PFSK-1 (cell line): ENCODE results near the gene HBE1.

Experiments
- FOXP2 ChIP-seq: optimal IDR thresholded peaks from 2 replicates; pipeline ENCODE3; 2011; ENCODE audit warnings: borderline replicate concordance, control low read depth, inconsistent platforms; ENCODE audit not compliant: insufficient read depth; ENCODE audit errors: extremely low read length, extremely low read depth
- POLR2AphosphoS5 ChIP-seq: IDR thresholded peaks from 2 replicates; pipeline ENCODE4 v1.6.1; 2012; ENCODE audit warnings: low read depth, mild to moderate bottlenecking, control low read depth, low read length, moderate library complexity
- SIN3A ChIP-seq: IDR thresholded peaks from 2 replicates; pipeline ENCODE4 v1.6.1; 2012; ENCODE audit warnings: mild to moderate bottlenecking, low read length, moderate library complexity, borderline replicate concordance; ENCODE audit not compliant: insufficient read depth
- TAF1 ChIP-seq: IDR thresholded peaks from 2 replicates; pipeline ENCODE4 v1.6.1; 2012; ENCODE audit warnings: low read length, control low read depth, borderline replicate concordance; ENCODE audit not compliant: insufficient read depth
- TF ChIP-seq, protein P1 (sequence below), 2 experiments: IDR thresholded peaks; 2 replicates each; pipeline versions ENCODE4 v1.6.1 to v1.8.0; 2011 to 2012; ENCODE audit warnings: low read depth in 2 of 2, low read length in 2 of 2, control low read depth in 1 of 2, inconsistent platforms in 1 of 2, mild to moderate bottlenecking in 1 of 2, moderate library complexity in 1 of 2; ENCODE audit not compliant: insufficient read depth in 1 of 2

GRCh38 chr11:5289696-5290095 is 20.0 kb upstream of the HBE1 start:
- no peak for TF ChIP-seq POLR2AphosphoS5
- TF ChIP-seq, protein P1, sequence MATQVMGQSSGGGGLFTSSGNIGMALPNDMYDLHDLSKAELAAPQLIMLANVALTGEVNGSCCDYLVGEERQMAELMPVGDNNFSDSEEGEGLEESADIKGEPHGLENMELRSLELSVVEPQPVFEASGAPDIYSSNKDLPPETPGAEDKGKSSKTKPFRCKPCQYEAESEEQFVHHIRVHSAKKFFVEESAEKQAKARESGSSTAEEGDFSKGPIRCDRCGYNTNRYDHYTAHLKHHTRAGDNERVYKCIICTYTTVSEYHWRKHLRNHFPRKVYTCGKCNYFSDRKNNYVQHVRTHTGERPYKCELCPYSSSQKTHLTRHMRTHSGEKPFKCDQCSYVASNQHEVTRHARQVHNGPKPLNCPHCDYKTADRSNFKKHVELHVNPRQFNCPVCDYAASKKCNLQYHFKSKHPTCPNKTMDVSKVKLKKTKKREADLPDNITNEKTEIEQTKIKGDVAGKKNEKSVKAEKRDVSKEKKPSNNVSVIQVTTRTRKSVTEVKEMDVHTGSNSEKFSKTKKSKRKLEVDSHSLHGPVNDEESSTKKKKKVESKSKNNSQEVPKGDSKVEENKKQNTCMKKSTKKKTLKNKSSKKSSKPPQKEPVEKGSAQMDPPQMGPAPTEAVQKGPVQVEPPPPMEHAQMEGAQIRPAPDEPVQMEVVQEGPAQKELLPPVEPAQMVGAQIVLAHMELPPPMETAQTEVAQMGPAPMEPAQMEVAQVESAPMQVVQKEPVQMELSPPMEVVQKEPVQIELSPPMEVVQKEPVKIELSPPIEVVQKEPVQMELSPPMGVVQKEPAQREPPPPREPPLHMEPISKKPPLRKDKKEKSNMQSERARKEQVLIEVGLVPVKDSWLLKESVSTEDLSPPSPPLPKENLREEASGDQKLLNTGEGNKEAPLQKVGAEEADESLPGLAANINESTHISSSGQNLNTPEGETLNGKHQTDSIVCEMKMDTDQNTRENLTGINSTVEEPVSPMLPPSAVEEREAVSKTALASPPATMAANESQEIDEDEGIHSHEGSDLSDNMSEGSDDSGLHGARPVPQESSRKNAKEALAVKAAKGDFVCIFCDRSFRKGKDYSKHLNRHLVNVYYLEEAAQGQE (IDR thresholded peaks at IDR 0.05; ENCODE audit: insufficient read depth in 1 of 2, low read depth in 2 of 2, low read length in 2 of 2), result no peak
- no peak for TF ChIP-seq FOXP2
- TF ChIP-seq SIN3A, result no peak
- TF ChIP-seq TAF1, result no peak
